HepG2 (cell line): Measurements from ENCODE around the gene SBNO2. TPM values are rescaled to one million over a fixed set of nuclear protein-coding genes. Genes with fewer than 3 reads are reported as not detected.

ENCODE experiments used
- ATM ChIP-seq: fragments of 450-650 bp; IDR thresholded peaks from 2 replicates; pipeline ENCODE4 v1.7.1; 2017; ENCODE audit warnings: mild to moderate bottlenecking, borderline replicate concordance
- GPN1 ChIP-seq: sonication (generic); formaldehyde crosslinking; IDR thresholded peaks from 2 replicates; pipeline ENCODE4 v1.5.1; 2020; ENCODE audit warnings: missing genetic modification reagents, borderline replicate concordance
- HDAC2 ChIP-seq: sonication (generic); formaldehyde crosslinking; IDR thresholded peaks from 2 replicates; pipeline ENCODE4 v1.4.0; 2020; ENCODE audit warnings: missing genetic modification reagents
- HNRNPUL1 ChIP-seq: fragments of 200-400 bp; formaldehyde crosslinking; IDR thresholded peaks from 2 replicates; pipeline ENCODE4 v1.6.1; 2017; ENCODE audit warnings: low read depth, mild to moderate bottlenecking, low read length, moderate library complexity
- KDM1A ChIP-seq: IDR thresholded peaks from 2 replicates; pipeline ENCODE4 v1.6.1; 2016; ENCODE audit warnings: missing compliant biosample characterization
- KDM2A ChIP-seq: sonication (generic); formaldehyde crosslinking; IDR thresholded peaks from 2 replicates; pipeline ENCODE4 v1.4.0; 2020; ENCODE audit warnings: low read depth, missing genetic modification reagents, borderline replicate concordance
- MEF2D ChIP-seq: sonication (generic); formaldehyde crosslinking; IDR thresholded peaks from 2 replicates; pipeline ENCODE4 v1.5.1; 2020; ENCODE audit warnings: mild to moderate bottlenecking, missing genetic modification reagents
- NFKB2 ChIP-seq: sonication (generic); formaldehyde crosslinking; IDR thresholded peaks from 2 replicates; pipeline ENCODE4 v1.4.0; 2020; ENCODE audit warnings: missing genetic modification reagents, borderline replicate concordance
- NR3C1 ChIP-seq: sonication (generic); formaldehyde crosslinking; IDR thresholded peaks from 2 replicates; pipeline ENCODE4 v1.4.0; 2020; ENCODE audit warnings: missing genetic modification reagents
- PLRG1 ChIP-seq: fragments of 450-650 bp; conservative IDR thresholded peaks from 2 replicates; pipeline ENCODE4 v1.6.1; 2016
- POLR2AphosphoS2 ChIP-seq: IDR thresholded peaks from 2 replicates; pipeline ENCODE4 v1.6.1; 2011; ENCODE audit warnings: low read depth, low read length, improper control_type of control experiment
- RNF2 ChIP-seq: fragments of 450-650 bp; conservative IDR thresholded peaks from 2 replicates; pipeline ENCODE4 v1.6.1; 2016; ENCODE audit warnings: low read depth
- SAP130 ChIP-seq: IDR thresholded peaks from 2 replicates; pipeline ENCODE4 v1.6.1; 2016; ENCODE audit warnings: low read depth
- SCMH1 ChIP-seq: sonication (generic); formaldehyde crosslinking; IDR thresholded peaks from 2 replicates; pipeline ENCODE4 v1.9.0; 2021; ENCODE audit warnings: missing genetic modification reagents, mild to moderate bottlenecking, borderline replicate concordance
- SMYD3 ChIP-seq: sonication (generic); formaldehyde crosslinking; IDR thresholded peaks from 2 replicates; pipeline ENCODE4 v1.8.1; 2023; ENCODE audit warnings: mild to moderate bottlenecking, missing genetic modification reagents
- SYNCRIP ChIP-seq: fragments of 200-400 bp; formaldehyde crosslinking; IDR thresholded peaks from 2 replicates; pipeline ENCODE4 v1.6.1; 2018; ENCODE audit warnings: mild to moderate bottlenecking, low read depth, low read length; ENCODE audit not compliant: insufficient read depth
- TOE1 ChIP-seq: sonication (generic); formaldehyde crosslinking; IDR thresholded peaks from 2 replicates; pipeline ENCODE4 v1.4.0; 2020; ENCODE audit warnings: mild to moderate bottlenecking, missing genetic modification reagents
- YEATS2 ChIP-seq: sonication (generic); formaldehyde crosslinking; IDR thresholded peaks from 2 replicates; pipeline ENCODE4 v1.4.0; 2020; ENCODE audit warnings: missing genetic modification reagents, borderline replicate concordance
- ZNF138 ChIP-seq: sonication (generic); formaldehyde crosslinking; IDR thresholded peaks from 2 replicates; pipeline ENCODE4 v1.5.0; 2020; ENCODE audit warnings: mild to moderate bottlenecking, low read depth, missing genetic modification reagents
- ZNF232 ChIP-seq: sonication (generic); formaldehyde crosslinking; IDR thresholded peaks from 2 replicates; pipeline ENCODE4 v1.4.0; 2020; ENCODE audit warnings: missing genetic modification reagents, borderline replicate concordance
- ZNF343 ChIP-seq: sonication (generic); formaldehyde crosslinking; IDR thresholded peaks from 2 replicates; pipeline ENCODE4 v1.4.0; 2020; ENCODE audit warnings: mild to moderate bottlenecking, missing genetic modification reagents
- ZNF543 ChIP-seq: sonication (generic); formaldehyde crosslinking; IDR thresholded peaks from 2 replicates; pipeline ENCODE4 v1.4.0; 2020; ENCODE audit warnings: mild to moderate bottlenecking, missing genetic modification reagents
- ZNF557 ChIP-seq: sonication (generic); formaldehyde crosslinking; IDR thresholded peaks from 2 replicates; pipeline ENCODE4 v1.4.0; 2020; ENCODE audit warnings: missing genetic modification reagents
- ZNF737 ChIP-seq: sonication (generic); formaldehyde crosslinking; IDR thresholded peaks from 2 replicates; pipeline ENCODE4 v1.5.0; 2020; ENCODE audit warnings: missing genetic modification reagents, mild to moderate bottlenecking, borderline replicate concordance
- ZNF746 ChIP-seq: sonication (generic); formaldehyde crosslinking; IDR thresholded peaks from 2 replicates; pipeline ENCODE4 v1.8.0; 2022; ENCODE audit warnings: mild to moderate bottlenecking, missing genetic modification reagents
- ZNF879 ChIP-seq: sonication (generic); formaldehyde crosslinking; IDR thresholded peaks from 2 replicates; pipeline ENCODE4 v1.8.1; 2023; ENCODE audit warnings: missing genetic modification reagents
- polyA plus RNA-seq, 8 experiments: library from polyadenylated mRNA; depleted of rRNA in 3 of 8; stranded (reverse) in 7 of 8; unstranded in 1 of 8; fragments of >200 nt; fragmentation: Illumina TruSeq in 4 of 8; extraction: Trizol in 4 of 8; gene quantifications; 2 replicates each; pipeline versions ENCODE4 v1.2.1 to v1.2.3, GENCODE V29; 2011 to 2016; ENCODE audit warnings: low read depth in 4 of 8, missing spikeins in 1 of 8, mixed read lengths in 1 of 8; ENCODE audit not compliant: insufficient read depth in 1 of 8
- total RNA-seq, 5 experiments: library from RNA; depleted of rRNA; stranded (reverse); fragments of >200 nt; fragmentation: Illumina TruSeq; extraction: Trizol; gene quantifications; 2 replicates each; pipeline ENCODE4 v1.2.3, GENCODE V29; 2016; ENCODE audit warnings: low read depth in 1 of 5
- TF ChIP-seq, protein P1 (sequence below): IDR thresholded peaks from 2 replicates; pipeline ENCODE4 v1.6.1; 2016; ENCODE audit warnings: control low read depth
- TF ChIP-seq, protein P2 (sequence below): sonication (generic); formaldehyde crosslinking; IDR thresholded peaks from 2 replicates; pipeline ENCODE4 v1.5.0; 2020; ENCODE audit warnings: missing genetic modification reagents
- TF ChIP-seq, protein P3 (sequence below): sonication (generic); formaldehyde crosslinking; IDR thresholded peaks from 2 replicates; pipeline ENCODE4 v1.4.0; 2020; ENCODE audit warnings: mild to moderate bottlenecking, missing genetic modification reagents

Gene SBNO2
- total and polyA plus RNA-seq, 2 of the 13 experiments (the other 11 are each of a cell fraction or from before 2014, with no cell fraction given), result 8.6 to 10.4 TPM

DNA sequence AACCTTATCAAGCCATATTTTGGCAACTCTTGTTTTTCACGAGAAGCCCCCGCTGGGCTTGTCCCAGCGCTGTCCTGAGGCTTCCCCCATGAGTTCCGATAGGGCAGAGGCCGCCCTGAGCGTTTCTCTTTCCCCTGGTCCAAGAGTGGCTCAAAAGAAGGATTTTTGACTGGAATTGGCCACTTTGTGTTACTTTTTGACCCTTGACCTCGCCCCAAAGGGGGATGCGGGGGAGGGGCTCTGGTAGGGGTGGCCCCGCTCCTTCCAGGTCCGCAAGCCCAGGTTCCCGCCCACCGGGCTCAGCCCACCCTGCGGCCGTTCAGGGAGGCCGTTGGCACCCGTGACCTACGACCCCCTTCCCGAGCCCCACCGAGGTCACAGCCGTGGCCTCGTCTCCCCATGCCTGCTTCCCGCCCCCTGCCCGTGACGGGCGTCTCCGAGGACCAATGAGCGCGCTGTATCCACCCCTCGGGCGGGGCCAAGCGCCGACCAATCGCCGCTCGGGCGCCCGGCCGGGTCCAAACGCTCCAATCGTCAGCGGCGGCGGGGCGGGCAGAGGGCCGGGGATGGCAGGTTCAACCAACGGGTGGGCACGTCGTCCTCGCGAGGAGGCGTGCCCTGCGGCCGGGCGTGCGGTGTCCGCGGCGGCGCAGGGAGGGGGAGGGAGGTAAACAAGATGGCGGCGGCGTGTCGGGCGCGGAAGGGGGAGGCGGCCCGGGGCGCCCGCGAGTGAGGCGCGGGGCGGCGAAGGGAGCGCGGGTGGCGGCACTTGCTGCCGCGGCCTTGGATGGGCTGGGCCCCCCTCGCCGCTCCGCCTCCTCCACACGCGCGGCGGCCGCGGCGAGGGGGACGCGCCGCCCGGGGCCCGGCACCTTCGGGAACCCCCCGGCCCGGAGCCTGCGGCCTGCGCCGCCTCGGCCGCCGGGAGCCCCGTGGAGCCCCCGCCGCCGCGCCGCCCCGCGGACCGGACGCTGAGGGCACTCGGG lies 31.3 kb upstream of the SBNO2 start, which contains the start of gene STK11 (continued):
- 0 out of 2 replicates have a peak, but pooled peaks have one; percentile 24 for TF ChIP-seq ZNF746
- no peak for TF ChIP-seq ZNF343 (CRISPR knock-in tag)
- TF ChIP-seq SAP130 (CRISPR knock-in tag), result peak; percentile 89
- no peak for TF ChIP-seq GPN1
- TF ChIP-seq ZNF232 (CRISPR knock-in tag), result no peak
- no peak for TF ChIP-seq ZNF138 (CRISPR knock-in tag)
- TF ChIP-seq KDM2A (CRISPR knock-in tag), result peak; percentile 57; the same call in 1 of the 2 replicates
- no peak for TF ChIP-seq ZNF737
- TF ChIP-seq, protein P1, sequence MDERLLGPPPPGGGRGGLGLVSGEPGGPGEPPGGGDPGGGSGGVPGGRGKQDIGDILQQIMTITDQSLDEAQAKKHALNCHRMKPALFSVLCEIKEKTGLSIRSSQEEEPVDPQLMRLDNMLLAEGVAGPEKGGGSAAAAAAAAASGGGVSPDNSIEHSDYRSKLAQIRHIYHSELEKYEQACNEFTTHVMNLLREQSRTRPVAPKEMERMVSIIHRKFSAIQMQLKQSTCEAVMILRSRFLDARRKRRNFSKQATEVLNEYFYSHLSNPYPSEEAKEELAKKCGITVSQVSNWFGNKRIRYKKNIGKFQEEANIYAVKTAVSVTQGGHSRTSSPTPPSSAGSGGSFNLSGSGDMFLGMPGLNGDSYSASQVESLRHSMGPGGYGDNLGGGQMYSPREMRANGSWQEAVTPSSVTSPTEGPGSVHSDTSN (CRISPR knock-in tag), result peak; percentile 95
- TF ChIP-seq POLR2AphosphoS2, result no peak
- TF ChIP-seq NFKB2 (CRISPR knock-in tag), result no peak
- no peak for TF ChIP-seq SMYD3 (CRISPR knock-in tag)
- no peak for TF ChIP-seq TOE1 (CRISPR knock-in tag)
- TF ChIP-seq NR3C1 (CRISPR knock-in tag), result no peak
- TF ChIP-seq RNF2, result no peak
- no peak for TF ChIP-seq HNRNPUL1
- TF ChIP-seq SCMH1, result no peak
- TF ChIP-seq ATM, result no peak
- no peak; the same call in 1 of the 2 replicates for TF ChIP-seq HDAC2 (CRISPR knock-in tag)
- no peak for TF ChIP-seq ZNF879 (CRISPR knock-in tag)
- TF ChIP-seq, protein P2, sequence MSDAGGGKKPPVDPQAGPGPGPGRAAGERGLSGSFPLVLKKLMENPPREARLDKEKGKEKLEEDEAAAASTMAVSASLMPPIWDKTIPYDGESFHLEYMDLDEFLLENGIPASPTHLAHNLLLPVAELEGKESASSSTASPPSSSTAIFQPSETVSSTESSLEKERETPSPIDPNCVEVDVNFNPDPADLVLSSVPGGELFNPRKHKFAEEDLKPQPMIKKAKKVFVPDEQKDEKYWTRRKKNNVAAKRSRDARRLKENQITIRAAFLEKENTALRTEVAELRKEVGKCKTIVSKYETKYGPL, result no peak
- TF ChIP-seq SYNCRIP, result no peak
- no peak for TF ChIP-seq ZNF557 (CRISPR knock-in tag)
- TF ChIP-seq MEF2D (CRISPR knock-in tag), result 0 out of 2 replicates have a peak, but pooled peaks have one; percentile 53
- 0 out of 2 replicates have a peak, but pooled peaks have one; percentile 20 for TF ChIP-seq YEATS2 (CRISPR knock-in tag)
- TF ChIP-seq PLRG1, result no peak
- TF ChIP-seq KDM1A (CRISPR knock-in tag), result no peak
- no peak for TF ChIP-seq ZNF543 (CRISPR knock-in tag)
- TF ChIP-seq, protein P3, sequence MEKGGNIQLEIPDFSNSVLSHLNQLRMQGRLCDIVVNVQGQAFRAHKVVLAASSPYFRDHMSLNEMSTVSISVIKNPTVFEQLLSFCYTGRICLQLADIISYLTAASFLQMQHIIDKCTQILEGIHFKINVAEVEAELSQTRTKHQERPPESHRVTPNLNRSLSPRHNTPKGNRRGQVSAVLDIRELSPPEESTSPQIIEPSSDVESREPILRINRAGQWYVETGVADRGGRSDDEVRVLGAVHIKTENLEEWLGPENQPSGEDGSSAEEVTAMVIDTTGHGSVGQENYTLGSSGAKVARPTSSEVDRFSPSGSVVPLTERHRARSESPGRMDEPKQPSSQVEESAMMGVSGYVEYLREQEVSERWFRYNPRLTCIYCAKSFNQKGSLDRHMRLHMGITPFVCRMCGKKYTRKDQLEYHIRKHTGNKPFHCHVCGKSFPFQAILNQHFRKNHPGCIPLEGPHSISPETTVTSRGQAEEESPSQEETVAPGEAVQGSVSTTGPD (CRISPR knock-in tag), result no peak
